Neuronal stem cell (in vitro differentiated cells): ENCODE measurements around the gene NXPH4.

ENCODE experiments used
- DNase-seq: peaks from one replicate; pipeline ENCODE4 v3.0.0-alpha.2; 2013; ENCODE audit warnings: low spot score
- H2AFZ ChIP-seq: one replicate; pipeline ENCODE4 v1.6.1; 2013; ENCODE audit warnings: mild to moderate bottlenecking, low read length, inconsistent platforms
- H2AK5ac ChIP-seq: 2 replicates; pipeline ENCODE4 v1.6.1; 2013; ENCODE audit warnings: low read depth, mild to moderate bottlenecking, inconsistent platforms, low read length, moderate library complexity, mixed read lengths
- H2BK120ac ChIP-seq: 2 replicates; pipeline ENCODE4 v1.6.1; 2013; ENCODE audit warnings: low read depth, mild to moderate bottlenecking, inconsistent platforms, low read length, moderate library complexity, mixed read lengths
- H2BK12ac ChIP-seq: one replicate; pipeline ENCODE4 v1.6.1; 2013; ENCODE audit warnings: low read length, inconsistent platforms
- H2BK15ac ChIP-seq: 2 replicates; pipeline ENCODE4 v1.6.1; 2013; ENCODE audit warnings: mild to moderate bottlenecking, low read length, inconsistent platforms, mixed read lengths
- H2BK5ac ChIP-seq: one replicate; pipeline ENCODE4 v1.6.1; 2013; ENCODE audit warnings: inconsistent platforms, mild to moderate bottlenecking, low read length, moderate library complexity
- H3K14ac ChIP-seq: one replicate; pipeline ENCODE4 v1.6.1; 2013; ENCODE audit warnings: low read length, inconsistent platforms
- H3K18ac ChIP-seq: 2 replicates; pipeline ENCODE4 v1.6.1; 2013; ENCODE audit warnings: low read length, inconsistent platforms
- H3K23ac ChIP-seq: 2 replicates; pipeline ENCODE4 v1.6.1; 2013; ENCODE audit warnings: low read depth, mild to moderate bottlenecking, mixed read lengths, low read length, inconsistent platforms; ENCODE audit not compliant: poor library complexity
- H3K27ac ChIP-seq: replicated peaks from 3 replicates; pipeline ENCODE4 v1.5.1; 2013; ENCODE audit warnings: low read length, inconsistent platforms
- H3K27me3 ChIP-seq, 3 experiments: 2 replicates each; pipeline ENCODE4 v1.6.1; 2013; ENCODE audit warnings: low read length in 3 of 3, mild to moderate bottlenecking in 2 of 3, inconsistent platforms in 1 of 3, low read depth in 1 of 3, mixed read lengths in 1 of 3, moderate library complexity in 1 of 3; ENCODE audit not compliant: control insufficient read depth in 3 of 3, insufficient read depth in 3 of 3
- H3K36me3 ChIP-seq, 2 donors: replicated peaks in 1 of 2; 2 replicates each; pipeline ENCODE4 v1.6.1; 2013; ENCODE audit warnings: low read length in 2 of 2; ENCODE audit not compliant: control insufficient read depth in 2 of 2, insufficient read depth in 2 of 2
- H3K4ac ChIP-seq: 2 replicates; pipeline ENCODE4 v1.6.1; 2013; ENCODE audit warnings: inconsistent platforms, mild to moderate bottlenecking, low read length, moderate library complexity
- H3K4me1 ChIP-seq, 2 donors: 1 replicate in 1 of 2; 2 replicates in 1 of 2; pipeline ENCODE4 v1.6.1; 2013; ENCODE audit warnings: low read length in 2 of 2, low read depth in 1 of 2; ENCODE audit not compliant: control insufficient read depth in 2 of 2, insufficient read depth in 1 of 2
- H3K4me2 ChIP-seq: one replicate; pipeline ENCODE4 v1.6.1; 2013; ENCODE audit warnings: mild to moderate bottlenecking, low read length, inconsistent platforms; ENCODE audit not compliant: insufficient read depth, poor library complexity, severe bottlenecking
- H3K4me3 ChIP-seq, 2 donors: 2 replicates each; pipeline ENCODE4 v1.5.1; 2013; ENCODE audit warnings: low read length in 2 of 2, mild to moderate bottlenecking in 2 of 2, inconsistent platforms in 1 of 2, moderate library complexity in 1 of 2
- H3K79me1 ChIP-seq: one replicate; pipeline ENCODE4 v1.6.1; 2013; ENCODE audit warnings: low read depth, mild to moderate bottlenecking, inconsistent platforms, low read length, moderate library complexity
- H3K9ac ChIP-seq: one replicate; pipeline ENCODE4 v1.6.1; 2013; ENCODE audit warnings: mild to moderate bottlenecking, low read depth, low read length, inconsistent platforms; ENCODE audit not compliant: poor library complexity
- H3K9me3 ChIP-seq, 2 donors: replicated peaks in 1 of 2; 2 replicates each; pipeline versions ENCODE3 to v1.6.1; 2013; ENCODE audit warnings: low read length in 2 of 2, mild to moderate bottlenecking in 2 of 2, inconsistent platforms in 1 of 2, low read depth in 1 of 2, mixed read lengths in 1 of 2, moderate library complexity in 1 of 2; ENCODE audit not compliant: control insufficient read depth in 2 of 2, insufficient read depth in 1 of 2
- H4K8ac ChIP-seq: one replicate; pipeline ENCODE4 v1.6.1; 2013; ENCODE audit warnings: low read depth, mild to moderate bottlenecking, inconsistent platforms, low read length, moderate library complexity
- H4K91ac ChIP-seq: one replicate; pipeline ENCODE4 v1.6.1; 2013; ENCODE audit warnings: low read length, low read depth, mild to moderate bottlenecking, inconsistent platforms; ENCODE audit not compliant: poor library complexity
- WGBS, 2 donors: extraction: QIAGEN DNeasy Blood & Tissue Kit; methylation state at CpG; one replicate each; pipeline ENCODE4 v1.1.7; 2013; ENCODE audit warnings: missing lambda C conversion rate in 2 of 2, mixed read lengths in 1 of 2; ENCODE audit not compliant: insufficient read length in 2 of 2, insufficient replicate concordance in 1 of 2; ENCODE audit errors: extremely low coverage in 2 of 2; 5-methylcytosine and 5-hydroxymethylcytosine counted together

NXPH4 gene

GRCh38 chr12:57240926-57241401 is 24.4 kb downstream of the NXPH4 start:
- peaks cover 22 to 75% (median 42%) of the 10 kb centered on the region in 3 experiments for H3K27me3 ChIP-seq
- no peak overlapping the region for H2BK12ac ChIP-seq
- peak overlapping the region; percentile 82 for H3K18ac ChIP-seq
- H3K4me3 ChIP-seq, result peak overlapping the region; percentile 58 to 70
- H3K4ac ChIP-seq, result no peak overlapping the region
- no peak overlapping the region for H3K27ac ChIP-seq
- no peak overlapping the region for H2BK5ac ChIP-seq
- no peaks in the 10 kb centered on the region for H3K36me3 ChIP-seq
- no peak overlapping the region for H3K14ac ChIP-seq
- H2AK5ac ChIP-seq, result no peak overlapping the region
- no peak overlapping the region for H2BK120ac ChIP-seq
- no peaks in the 10 kb centered on the region for H3K9me3 ChIP-seq
- H3K9ac ChIP-seq, result peak overlapping the region; percentile 34
- H3K23ac ChIP-seq, result peak overlapping the region; percentile 2
- peaks cover 39 to 47% of the 10 kb centered on the region in 2 donors for H3K4me1 ChIP-seq
- peak overlapping the region; percentile 27 for H2BK15ac ChIP-seq
- H3K79me1 ChIP-seq, result peaks cover 2% of the 10 kb centered on the region
- H3K4me2 ChIP-seq, result no peak overlapping the region
- no peak overlapping the region for H2AFZ ChIP-seq
- no peak for DNase-seq
- H4K8ac ChIP-seq, result no peak overlapping the region
- no peak overlapping the region for H4K91ac ChIP-seq
- no CpG with 5 or more reads among the region's 19 CpGs for WGBS, 2 donors

GRCh38 chr12:57241402-57242310 is 25.1 kb downstream of the NXPH4 start:
- no peak overlapping the region for H2AK5ac ChIP-seq
- no peak for DNase-seq
- H3K4me1 ChIP-seq, result peaks cover 39 to 43% of the 10 kb centered on the region in 2 donors
- no peak overlapping the region for H4K91ac ChIP-seq
- H3K4me3 ChIP-seq, result peak overlapping the region in 1 of 2 donors; percentile 58
- peaks cover 0 to 2% of the 10 kb centered on the region in 2 donors for H3K36me3 ChIP-seq
- H2BK15ac ChIP-seq, result peak overlapping the region; percentile 27
- H3K27me3 ChIP-seq, result peaks cover 22 to 68% (median 39%) of the 10 kb centered on the region in 3 experiments
- no peak overlapping the region for H4K8ac ChIP-seq
- no peak overlapping the region for H2BK12ac ChIP-seq
- H3K4ac ChIP-seq, result no peak overlapping the region
- H3K14ac ChIP-seq, result no peak overlapping the region
- no peak overlapping the region for H2BK5ac ChIP-seq
- H3K9me3 ChIP-seq, result no peaks in the 10 kb centered on the region
- H2BK120ac ChIP-seq, result no peak overlapping the region
- peak overlapping the region; percentile 34 for H3K9ac ChIP-seq
- no peak overlapping the region for H3K27ac ChIP-seq
- H3K23ac ChIP-seq, result peak overlapping the region; percentile 89
- H3K4me2 ChIP-seq, result no peak overlapping the region
- H2AFZ ChIP-seq, result no peak overlapping the region
- WGBS, 2 donors, result no CpG with 5 or more reads among the region's 48 CpGs
- H3K18ac ChIP-seq, result peak overlapping the region; percentile 84
- peaks cover 2% of the 10 kb centered on the region for H3K79me1 ChIP-seq

- Histone ChIP-seq H2BK120ac (no peak overlapping the region), H3K27ac (no peak overlapping the region), H3K4me2 (peak overlapping the region; percentile 90), H2AFZ (no peak overlapping the region), H3K4me1 (peaks cover 39 to 40% of the 10 kb centered on the region in 2 donors), H2BK5ac (no peak overlapping the region), H2BK12ac (peak overlapping the region; percentile 49), H3K23ac (peak overlapping the region; percentile 89), H2BK15ac (no peak overlapping the region), H3K4me3 (peak overlapping the region; percentile 13 to 78), H3K9ac (peak overlapping the region; percentile 63), H3K27me3 (peaks cover 22 to 62% (median 36%) of the 10 kb centered on the region in 3 experiments), H3K79me1 (peaks cover 2% of the 10 kb centered on the region), H3K14ac (no peak overlapping the region), H3K4ac (peak overlapping the region; percentile 56), H3K9me3 (no peaks in the 10 kb centered on the region), H2AK5ac (no peak overlapping the region), H3K18ac (peak overlapping the region; percentile 81), H4K8ac (no peak overlapping the region), H3K36me3 (peaks cover 0 to 4% of the 10 kb centered on the region in 2 donors), H4K91ac (no peak overlapping the region)
- no peak for DNase-seq
- no CpG with 5 or more reads among the region's 18 CpGs for WGBS, 2 donors
Measured at GRCh38 chr12:57242329-57242690, 25.7 kb downstream of the NXPH4 start.
